GM19452 (cell line): Measurements from ENCODE around the gene SERPINA12.

ENCODE experiments used
- ATAC-seq: cut with Tn5 transposase; IDR thresholded peaks from one replicate; pipeline ENCODE4 v1.9.1; 2021; ENCODE audit not compliant: unreplicated experiment

SERPINA12 gene

DNA sequence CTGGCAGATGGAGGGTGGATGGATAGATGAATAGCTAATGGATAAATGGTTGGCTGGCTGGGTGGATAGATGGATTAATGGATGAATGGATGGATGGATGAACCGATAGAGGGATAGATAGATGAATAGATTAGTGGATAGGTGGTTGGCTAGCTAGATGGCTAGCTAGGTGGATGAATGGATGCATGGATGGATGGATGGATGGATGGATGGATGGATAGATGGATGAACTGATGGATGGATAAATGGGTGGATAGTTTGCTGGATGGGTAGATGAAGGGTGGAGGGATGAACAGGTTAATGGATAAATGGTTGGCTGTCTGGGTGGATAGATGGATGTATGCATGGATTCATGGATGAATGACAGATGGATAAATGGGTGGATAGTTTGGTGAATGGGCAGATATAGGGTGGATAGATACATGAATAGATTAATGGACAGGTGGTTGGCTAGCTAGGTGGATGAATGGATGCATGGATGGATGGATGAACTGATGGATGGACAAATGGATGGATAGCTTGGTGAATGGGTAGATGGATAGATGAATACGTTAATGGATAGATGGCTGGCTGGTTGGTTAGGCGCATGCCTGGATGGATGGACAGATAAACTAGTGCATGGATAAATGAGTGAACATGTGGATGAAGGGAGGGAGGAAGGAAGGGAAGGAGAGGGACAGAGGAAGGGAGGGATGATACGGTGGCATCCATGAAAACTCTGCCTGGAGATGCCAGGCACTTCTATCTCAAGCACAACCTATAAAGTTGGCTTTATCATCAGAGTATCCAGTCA lies 41.3 kb downstream of the SERPINA12 start:
- no peak for ATAC-seq

DNA sequence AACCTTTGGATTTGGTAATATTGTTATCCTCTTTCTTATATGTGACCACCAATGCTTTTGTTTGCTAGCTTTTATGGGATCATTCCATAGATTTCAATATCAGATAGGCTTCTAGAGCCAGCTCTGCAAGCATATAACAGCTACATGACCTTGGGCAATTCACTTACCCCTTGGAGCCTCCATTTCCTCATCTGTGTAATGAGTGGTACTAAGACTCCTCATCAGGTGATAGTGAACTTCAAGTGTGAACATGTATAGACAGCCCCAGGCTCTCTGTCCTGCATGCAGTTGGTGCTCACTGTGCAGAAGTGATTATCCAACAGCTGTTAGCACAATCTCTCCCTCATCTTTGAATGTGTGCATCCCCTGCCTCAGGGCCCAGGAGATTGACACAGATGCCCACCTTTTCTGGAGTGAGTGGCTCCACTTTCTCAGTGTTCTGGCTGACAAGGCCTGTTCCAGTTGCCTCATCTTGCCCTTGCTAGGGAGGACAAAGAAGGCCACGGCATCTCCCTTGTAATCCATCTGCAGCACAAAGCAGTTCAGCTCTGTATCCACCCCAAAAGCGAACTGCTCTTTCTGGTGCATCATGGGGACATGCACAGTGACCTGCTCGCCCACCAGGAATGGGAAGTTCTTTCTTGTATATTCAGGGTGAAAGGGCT lies 42.4 kb downstream of the SERPINA12 start:
- ATAC-seq = no peak

DNA sequence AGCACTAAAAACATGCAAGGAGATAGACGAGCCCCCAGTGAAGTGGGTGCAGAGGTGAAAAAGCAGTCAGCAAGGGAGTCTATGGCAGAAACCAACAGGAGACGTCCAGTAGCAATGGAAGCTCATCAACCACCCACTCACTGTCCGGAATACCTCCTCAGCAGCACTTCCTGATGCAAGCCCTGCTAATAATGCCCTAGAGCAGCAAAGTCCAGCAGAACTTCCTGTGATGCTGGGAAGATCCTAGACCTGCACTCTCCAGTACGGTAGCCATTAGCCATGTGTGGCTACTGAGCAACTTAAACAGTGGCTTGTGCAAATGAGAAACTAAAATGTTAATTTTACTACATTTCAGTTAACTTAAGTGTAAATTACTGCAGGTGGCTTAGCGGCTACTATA lies 44.2 kb downstream of the SERPINA12 start:
- no peak for ATAC-seq

DNA sequence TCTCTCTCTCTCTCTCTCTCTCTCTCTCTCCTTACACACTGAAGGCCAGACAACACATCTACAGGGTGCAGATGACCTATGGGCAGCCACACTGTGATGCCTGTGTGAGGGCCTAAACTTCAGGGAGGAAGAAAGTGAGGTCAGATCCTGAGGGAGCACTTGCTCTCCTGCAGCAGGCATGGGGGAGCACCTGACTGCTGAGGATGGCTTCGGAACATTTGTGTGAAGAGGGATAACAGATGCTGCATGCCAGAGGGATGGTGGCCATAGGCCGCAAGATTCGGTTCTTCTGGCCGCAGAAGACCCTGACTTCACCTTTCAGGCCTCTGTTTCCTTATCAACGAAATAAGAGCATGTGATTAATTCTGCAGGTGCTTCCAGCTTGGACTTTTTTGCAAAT lies 45.0 kb downstream of the SERPINA12 start:
- ATAC-seq = no peak

DNA sequence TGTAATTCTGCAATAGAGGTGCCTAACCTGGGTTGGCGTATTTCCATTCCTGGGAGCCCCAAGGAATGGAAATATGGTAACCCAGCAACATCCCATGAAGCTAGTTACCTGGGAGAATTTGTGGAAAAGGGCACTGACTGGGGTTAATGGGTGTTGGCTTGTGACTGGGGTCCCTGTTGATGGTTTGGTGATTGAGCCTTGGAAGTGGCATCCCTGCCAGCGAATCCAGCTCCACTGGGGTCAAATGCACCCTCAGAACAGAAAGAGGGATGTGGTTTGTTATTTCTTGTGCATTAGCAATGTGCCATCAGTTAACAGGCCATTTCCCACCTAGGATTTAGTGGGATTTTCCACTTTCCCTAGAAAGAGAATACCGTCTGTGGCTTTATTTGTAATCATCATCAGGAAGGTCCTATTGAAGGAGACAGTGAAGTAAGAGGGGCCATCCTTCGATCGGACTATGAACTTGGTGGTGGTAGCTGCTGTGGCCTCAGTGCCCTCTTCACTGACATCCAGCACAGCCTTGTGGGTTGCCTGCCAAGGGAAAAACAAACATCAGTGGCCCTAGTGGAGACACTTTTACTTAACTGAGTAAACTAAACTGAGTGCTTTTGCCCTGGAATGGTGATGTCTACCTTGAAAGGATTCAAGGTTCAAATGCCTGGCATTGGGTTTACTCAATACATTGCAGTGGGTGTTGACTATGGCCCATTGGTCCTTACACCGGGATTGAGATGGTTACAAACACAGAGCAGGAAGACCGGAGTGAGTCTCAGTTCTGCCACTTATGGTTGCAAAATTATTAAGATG lies 46.3 kb downstream of the SERPINA12 start:
- ATAC-seq = no peak

DNA sequence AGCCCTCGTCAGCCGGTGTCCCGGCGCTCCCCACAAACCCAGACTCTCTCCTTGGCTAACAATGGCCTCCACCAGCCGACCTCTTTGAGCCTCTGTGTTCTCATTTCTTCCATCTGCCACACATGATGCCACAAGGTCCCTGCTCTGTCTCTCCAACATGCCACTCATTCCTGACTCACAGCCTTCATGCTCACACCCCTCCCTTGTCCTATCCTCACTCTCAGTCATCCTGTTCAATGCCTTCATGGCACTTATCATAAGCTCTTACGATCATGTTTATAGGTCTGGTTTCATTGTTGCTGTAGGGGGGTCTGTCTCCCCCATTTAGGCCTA lies 47.1 kb downstream of the SERPINA12 start:
- no peak for ATAC-seq

DNA sequence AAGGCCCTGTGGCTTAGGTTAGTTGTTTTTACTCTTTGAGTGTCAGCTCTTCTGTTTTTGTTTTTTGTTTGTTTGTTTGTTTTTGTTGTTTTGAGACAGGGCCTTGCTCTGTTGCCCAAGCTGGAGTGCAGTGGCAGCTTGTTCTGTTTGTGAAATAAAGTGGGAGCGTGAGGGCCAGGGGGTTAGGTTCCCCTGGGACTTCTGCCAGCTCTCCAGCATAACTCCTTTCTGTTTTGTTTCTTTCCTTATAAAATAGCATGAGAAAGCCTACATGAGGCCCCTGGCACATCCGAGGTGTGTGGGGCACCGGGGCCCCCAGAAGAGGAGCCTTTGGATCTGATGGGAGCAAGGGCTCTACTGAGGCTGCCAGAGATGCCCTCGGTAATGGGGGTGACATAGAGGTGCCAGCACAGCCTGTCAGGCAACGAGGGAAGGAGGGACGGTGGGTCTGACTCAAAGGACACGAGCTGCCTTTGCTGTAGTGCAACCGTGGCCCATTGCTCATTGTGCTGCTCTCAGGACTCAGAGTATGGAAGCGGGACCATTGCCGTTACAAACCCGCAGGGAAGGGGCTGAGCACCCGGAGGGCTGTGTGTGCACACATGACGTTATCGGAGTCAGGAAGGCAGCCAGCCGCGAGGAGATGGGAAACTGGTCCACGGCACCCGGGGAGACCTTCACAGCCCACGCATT lies 47.6 kb downstream of the SERPINA12 start:
- no peak for ATAC-seq

DNA sequence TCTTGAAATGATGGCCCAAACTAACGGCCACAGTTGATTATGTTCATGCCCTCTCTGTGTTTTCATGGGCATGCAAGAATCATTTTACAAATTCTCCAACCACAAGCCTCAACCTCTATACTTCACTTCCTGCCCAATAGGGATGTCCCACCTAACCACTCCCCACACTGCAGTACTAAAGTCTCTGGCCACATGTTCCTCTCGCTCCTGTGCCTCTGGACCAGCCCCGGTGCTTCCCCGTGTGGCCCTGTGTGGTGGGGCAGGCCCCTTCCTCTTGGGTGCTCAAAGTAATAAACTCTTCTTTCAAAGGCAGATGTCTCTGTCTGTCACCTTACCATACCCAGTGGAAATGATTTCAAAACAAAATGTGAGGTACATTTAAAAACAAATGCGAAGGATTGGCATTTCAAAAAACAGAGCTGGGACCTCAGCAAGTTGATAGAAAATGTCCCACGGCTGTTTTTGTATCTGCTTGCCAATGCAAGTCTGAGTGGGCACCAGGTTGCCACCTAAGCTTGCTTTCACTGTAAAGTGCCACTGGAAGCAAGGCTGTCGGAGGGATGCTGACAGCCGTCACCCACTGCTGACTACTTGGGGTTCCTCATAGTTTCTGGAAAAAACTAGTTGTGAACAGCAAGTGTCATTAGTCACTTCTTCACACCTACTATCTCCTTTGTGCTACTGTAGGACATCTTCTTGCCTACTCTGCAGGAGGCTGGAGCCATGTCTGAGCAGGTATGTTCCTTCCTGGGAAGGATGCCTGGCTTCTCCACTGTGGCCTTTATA lies 48.4 kb downstream of the SERPINA12 start:
- ATAC-seq = no peak

DNA sequence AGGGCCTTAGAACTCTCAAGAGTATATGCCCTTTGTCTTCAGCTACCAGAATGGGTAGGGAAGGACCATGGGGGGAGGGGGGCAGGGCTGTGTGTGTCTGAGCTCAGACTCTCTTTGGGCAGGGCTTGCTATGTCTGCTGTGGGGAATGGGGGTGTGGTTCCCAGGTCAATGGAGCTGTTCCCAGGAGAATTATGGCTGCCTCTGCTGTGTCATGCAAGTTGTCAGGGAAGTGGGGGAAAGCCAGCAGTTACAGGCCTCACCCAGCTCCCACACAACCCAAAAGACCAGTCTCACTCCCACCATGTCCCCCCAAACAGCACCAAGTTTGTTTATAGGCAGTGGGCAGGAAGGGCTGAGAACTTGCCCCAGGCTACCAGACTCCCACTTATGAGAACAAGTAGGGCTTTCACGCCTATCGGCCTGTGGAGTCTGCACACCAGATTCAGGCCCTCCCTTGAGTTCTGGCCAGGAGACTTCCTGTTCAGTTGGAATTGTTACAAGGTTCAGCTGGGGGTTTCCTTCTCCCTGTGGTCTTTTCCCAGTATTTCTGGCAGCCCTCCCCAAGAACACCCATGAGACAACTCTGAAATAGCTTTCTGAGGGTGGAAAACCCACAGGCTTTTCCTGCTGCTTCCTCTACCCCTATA lies 50.6 kb downstream of the SERPINA12 start:
- no peak for ATAC-seq

DNA sequence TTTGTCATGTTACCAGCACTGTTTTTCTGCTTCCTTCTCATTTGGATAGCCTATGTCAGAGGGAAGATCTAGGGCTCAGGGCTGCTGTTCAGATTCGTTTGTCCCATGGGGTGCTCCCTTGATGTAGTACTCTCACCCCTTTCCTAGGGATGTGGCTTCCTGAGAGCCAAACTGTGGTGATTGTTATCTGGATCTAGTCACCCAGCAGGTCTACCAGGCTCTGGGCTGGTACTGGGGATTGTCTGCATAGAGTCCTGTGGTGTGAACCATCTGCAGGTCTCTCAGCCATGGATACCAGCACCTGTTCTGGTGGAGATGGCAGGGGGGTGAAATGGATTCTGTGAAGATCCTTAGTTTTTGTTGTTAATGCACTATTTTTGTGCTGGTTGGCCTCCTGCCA lies 51.2 kb downstream of the SERPINA12 start:
- no peak for ATAC-seq

DNA sequence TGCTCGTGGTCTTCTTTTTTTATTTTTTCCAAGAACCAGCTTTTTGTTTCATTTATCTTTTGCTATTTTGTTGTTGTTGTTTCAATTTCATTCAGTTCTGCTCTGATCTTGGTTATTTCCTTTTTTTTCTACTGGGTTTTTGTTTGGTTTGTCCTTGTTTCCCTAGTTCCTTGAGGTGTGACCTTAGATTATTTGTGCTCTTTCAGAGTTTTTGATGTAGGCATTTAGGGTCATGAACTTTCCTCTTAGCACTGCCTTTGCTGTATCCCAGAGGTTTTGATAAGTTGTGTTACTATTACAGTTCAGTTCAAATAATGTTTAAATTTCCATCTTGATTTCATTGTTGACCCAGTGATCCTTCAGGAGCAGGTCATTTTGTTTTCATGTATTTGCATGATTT lies 53.3 kb downstream of the SERPINA12 start:
- ATAC-seq = no peak

DNA sequence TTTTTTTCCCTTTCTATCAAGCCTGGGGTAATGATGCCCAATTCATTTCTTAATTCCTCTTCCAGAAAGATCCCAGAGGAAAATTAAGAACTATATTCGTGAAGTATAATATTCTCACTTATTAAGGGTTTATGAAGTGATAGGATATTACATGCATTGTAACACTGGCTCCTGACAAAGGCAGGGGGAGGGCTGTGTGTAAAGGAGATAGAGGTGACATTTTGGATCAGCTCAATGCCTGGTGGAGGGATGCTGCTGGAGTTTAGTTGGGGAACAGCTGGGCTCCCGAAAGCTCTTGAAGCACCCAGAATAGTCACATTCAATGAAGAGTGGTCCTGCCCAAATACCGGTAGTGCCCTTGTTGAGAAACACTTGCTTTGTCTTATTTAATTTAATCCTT lies 57.4 kb downstream of the SERPINA12 start:
- ATAC-seq = no peak

DNA sequence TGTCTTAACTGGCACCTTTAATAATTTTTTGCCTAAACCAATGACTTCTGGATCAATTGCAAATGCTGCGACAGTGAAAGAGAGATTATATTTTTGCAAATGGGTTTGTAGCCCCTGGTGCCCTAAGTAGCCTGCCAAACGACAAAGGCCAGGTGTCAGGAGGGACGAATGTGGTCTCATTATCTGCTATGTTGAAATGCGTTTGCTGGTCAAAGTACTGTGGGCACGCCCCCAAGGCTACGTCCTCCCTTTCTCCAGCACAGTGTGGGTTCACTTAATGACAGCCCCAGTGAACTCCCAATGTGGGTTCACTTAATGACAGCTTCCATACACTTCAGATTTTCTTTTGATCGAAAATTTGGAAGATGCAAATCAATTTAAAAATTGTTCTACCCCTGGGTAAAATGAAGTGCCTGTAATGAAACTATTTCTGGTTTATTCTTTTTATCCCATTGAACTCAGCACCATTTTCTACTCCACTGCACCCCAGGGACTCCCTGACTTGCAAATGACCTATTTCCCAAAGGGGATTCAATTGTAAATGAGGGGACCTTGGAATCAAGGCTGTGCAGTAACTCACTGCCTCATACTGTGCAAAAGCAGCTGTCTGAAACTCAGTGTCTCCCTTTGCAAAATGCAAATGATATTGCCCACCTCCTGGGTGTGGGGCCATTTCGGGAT lies 58.0 kb downstream of the SERPINA12 start:
- no peak for ATAC-seq

DNA sequence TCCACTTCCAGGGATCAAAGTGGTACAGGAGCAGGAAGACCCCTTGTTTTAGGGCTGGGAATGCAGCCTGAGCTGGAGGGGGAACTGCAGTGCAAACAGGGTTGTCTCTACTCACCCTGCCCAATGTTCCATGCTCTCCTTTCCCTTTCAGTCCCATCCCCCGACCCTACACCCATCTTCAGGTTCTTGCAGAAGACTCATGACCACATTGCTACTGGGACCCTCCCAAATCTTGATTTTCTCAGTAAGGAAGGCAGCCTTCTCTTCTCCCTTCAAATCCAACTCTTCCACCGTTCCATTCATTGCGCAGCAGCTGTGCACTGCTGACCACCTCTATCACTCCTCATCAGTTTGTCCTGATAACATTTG lies 58.6 kb downstream of the SERPINA12 start:
- ATAC-seq = no peak

DNA sequence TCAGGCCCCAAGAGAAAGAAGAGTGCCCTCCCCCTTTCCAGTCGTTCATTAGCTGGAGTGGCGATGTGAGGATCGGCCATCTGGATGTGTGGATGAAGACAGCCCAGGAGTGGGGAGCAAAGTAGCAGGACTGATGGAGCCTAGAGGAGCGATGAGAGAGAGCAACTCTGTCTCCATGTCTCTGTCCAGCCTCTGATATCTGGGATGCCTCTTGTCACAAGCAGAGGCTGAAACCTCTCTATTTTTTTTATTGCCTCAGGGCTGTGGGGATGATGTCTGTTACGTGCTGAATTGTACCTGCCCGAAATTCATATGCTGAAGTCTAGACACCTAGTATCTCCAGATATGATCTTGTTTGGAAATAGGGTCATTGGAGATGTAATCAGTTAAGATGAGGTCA lies 59.3 kb downstream of the SERPINA12 start:
- ATAC-seq = no peak

DNA sequence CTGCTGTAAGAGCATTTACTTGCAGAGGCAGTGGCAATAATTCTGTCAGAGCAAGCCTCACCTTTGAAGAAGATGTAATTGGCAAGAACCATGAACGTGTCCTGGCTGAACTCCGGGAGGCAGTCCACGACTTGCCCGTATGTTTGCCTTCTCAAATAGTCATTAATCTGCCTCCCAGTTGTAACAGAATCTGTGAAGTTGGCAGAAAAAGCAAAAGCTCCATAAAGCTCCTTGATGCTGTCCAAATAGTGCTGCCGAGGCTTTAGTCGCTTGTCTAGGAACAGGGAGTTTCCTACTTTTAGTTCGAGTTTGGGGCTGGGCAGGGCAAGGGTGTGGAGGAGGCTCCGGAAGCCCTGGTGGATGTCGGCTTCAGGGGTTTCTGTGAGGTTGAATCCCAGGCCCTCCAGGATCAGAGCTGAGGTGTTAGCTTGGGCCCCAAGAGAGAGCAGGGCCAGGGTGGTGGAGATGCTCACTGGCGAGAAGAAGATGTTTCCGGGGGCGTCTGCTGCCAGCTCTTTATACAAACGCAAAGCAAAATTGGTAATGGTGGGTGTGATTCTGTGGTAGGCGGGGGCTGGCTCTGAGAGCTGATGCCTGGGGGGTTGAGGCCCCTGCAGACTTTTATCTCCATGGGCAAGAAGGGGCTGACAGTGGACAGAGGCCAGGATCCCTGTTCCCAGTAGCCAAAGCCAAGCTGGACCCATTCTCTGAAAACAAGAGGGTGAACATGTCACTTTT lies 61.0 kb downstream of the SERPINA12 start:
- no peak for ATAC-seq

DNA sequence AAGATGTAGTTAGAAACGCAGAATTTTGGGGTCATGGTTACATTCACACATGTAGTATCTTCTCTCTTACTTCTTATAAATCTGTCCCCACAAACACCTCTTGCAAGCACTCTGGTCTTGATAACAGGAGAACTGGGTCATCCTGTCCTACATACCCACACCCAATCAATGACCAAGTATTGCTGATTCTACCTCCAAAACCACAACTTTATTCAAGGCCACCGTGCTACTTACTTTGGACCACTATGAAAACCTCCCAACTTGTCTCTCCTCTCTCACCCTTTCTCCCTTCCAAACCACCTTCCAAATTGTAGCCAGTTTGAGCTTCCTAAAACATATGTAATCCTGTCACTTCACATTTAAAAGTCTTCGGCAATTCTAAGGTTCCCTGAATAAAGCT lies 62.1 kb downstream of the SERPINA12 start:
- ATAC-seq = no peak

DNA sequence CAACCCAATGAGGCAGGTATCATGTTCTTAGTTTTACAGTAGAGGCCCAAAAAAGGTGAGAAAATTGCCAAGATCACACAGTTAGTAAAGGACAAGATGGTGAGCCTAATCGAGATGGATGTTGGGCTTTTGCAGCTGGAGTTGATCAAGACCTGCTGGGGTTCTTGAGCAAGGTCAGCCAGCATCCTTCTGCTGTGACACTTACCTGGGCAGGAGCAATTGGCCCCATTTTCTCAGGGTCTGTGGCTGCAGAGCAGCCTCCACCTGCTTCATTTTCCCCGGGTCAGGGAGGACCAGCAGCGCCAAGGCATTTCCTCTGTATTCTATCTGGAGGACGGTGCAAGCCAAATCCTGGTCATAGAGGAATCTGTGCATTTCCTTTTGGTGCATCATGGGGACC lies 63.1 kb downstream of the SERPINA12 start:
- ATAC-seq = no peak

DNA sequence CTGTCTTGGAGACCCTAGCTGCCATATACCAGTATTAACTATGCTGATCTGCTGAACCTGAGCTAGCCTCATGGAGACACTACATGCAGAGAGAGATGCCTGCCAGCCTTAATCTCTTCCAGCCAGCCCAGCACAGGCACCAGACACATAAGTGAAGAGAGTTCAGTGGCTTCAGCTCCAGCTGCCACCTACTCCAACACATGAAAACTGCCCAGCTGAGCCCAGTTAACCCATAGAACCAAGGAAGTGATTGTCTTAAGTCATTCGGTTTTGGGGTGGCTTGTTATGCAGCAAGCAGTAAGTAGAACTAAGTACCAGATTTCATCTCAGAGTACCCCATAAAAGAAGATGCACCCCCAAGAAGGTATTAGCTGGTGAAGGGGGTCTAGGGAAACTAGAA lies 64.3 kb downstream of the SERPINA12 start:
- no peak for ATAC-seq
